GM12878 (cell line): ENCODE measurements around the gene PNMA1. TPM values are rescaled to one million over a fixed set of nuclear protein-coding genes. Genes with fewer than 3 reads are reported as not detected.

Experiments used
- BCLAF1 ChIP-seq: fragments of 450-650 bp; IDR thresholded peaks from 2 replicates; pipeline ENCODE4 v1.6.1; 2017; ENCODE audit warnings: antibody characterized with exemption, mild to moderate bottlenecking, moderate library complexity
- BMI1 ChIP-seq: fragments of 450-650 bp; IDR thresholded peaks from 2 replicates; pipeline ENCODE4 v1.6.1; 2016; ENCODE audit warnings: mild to moderate bottlenecking, moderate library complexity, borderline replicate concordance
- CBFB ChIP-seq: IDR thresholded peaks from 2 replicates; pipeline ENCODE4 v1.6.1; 2016; ENCODE audit warnings: antibody characterized with exemption, low read depth
- CTCF ChIP-seq, 3 experiments: IDR thresholded peaks in 2 of 3; conservative IDR thresholded peaks in 1 of 3; 2 replicates each; pipeline ENCODE4 v1.5.1; 2011; ENCODE audit warnings: low read depth in 3 of 3, low read length in 3 of 3, mild to moderate bottlenecking in 3 of 3, control low read depth in 2 of 3, moderate library complexity in 2 of 3, inconsistent platforms in 1 of 3, mixed read lengths in 1 of 3; ENCODE audit not compliant: control insufficient read depth in 2 of 3, insufficient read depth in 1 of 3; ENCODE audit errors: extremely low read depth in 1 of 3
- ELK1 ChIP-seq: IDR thresholded peaks from 2 replicates; pipeline ENCODE4 v1.6.1; 2012; ENCODE audit warnings: low read depth, low read length, improper control_type of control experiment
- FOXM1 ChIP-seq: IDR thresholded peaks from 2 replicates; pipeline ENCODE4 v1.6.1; 2012; ENCODE audit warnings: low read depth, mild to moderate bottlenecking, inconsistent platforms, low read length, moderate library complexity
- KAT2A ChIP-seq: conservative IDR thresholded peaks from 2 replicates; pipeline ENCODE4 v1.6.1; 2011; ENCODE audit warnings: low read depth, low read length; ENCODE audit not compliant: control insufficient read depth
- MTA2 ChIP-seq: fragments of 450-650 bp; IDR thresholded peaks from 2 replicates; pipeline ENCODE4 v1.6.1; 2016; ENCODE audit warnings: low read depth, mild to moderate bottlenecking, moderate library complexity
- RELB ChIP-seq: fragments of 450-650 bp; IDR thresholded peaks from 2 replicates; pipeline ENCODE4 v1.6.1; 2017; ENCODE audit warnings: low read depth, mild to moderate bottlenecking, moderate library complexity
- RFX5 ChIP-seq: IDR thresholded peaks from 2 replicates; pipeline ENCODE4 v1.6.1; 2011; ENCODE audit warnings: low read depth, low read length, improper control_type of control experiment
- RUNX3 ChIP-seq: IDR thresholded peaks from 2 replicates; pipeline ENCODE4 v1.6.1; 2012; ENCODE audit warnings: low read length, inconsistent platforms
- SMARCA5 ChIP-seq: fragments of 450-650 bp; IDR thresholded peaks from 2 replicates; pipeline ENCODE4 v1.6.1; 2017; ENCODE audit warnings: mild to moderate bottlenecking
- TCF3 ChIP-seq: IDR thresholded peaks from 2 replicates; pipeline ENCODE4 v1.6.1; 2012; ENCODE audit warnings: low read depth, mild to moderate bottlenecking, low read length, borderline replicate concordance; ENCODE audit not compliant: insufficient read depth
- ZZZ3 ChIP-seq: IDR thresholded peaks from 2 replicates; pipeline ENCODE4 v1.6.1; 2011; ENCODE audit warnings: low read depth; ENCODE audit not compliant: control insufficient read depth, insufficient read length
- polyA plus RNA-seq, 11 experiments: library from polyadenylated mRNA; depleted of rRNA in 4 of 11; unstranded in 6 of 11; stranded (reverse) in 5 of 11; fragments of >200 nt; fragmentation: Nextera tagmentation in 4 of 11; fragmentation: Illumina TruSeq in 1 of 11; extraction: Ambion mirVana in 4 of 11; extraction: Trizol in 1 of 11; gene quantifications; 1 replicate in 1 of 11; 2 replicates in 10 of 11; pipeline versions ENCODE4 v1.2.1 to v1.2.3, GENCODE V29; 2011 to 2016; ENCODE audit warnings: inconsistent platforms in 2 of 11, missing spikeins in 2 of 11, low read depth in 1 of 11
- total RNA-seq, 4 experiments: library from RNA; depleted of rRNA in 3 of 4; stranded (reverse); fragments of >200 nt in 3 of 4; fragmentation: Illumina TruSeq in 1 of 4; extraction: Trizol in 1 of 4; gene quantifications; 2 replicates each; pipeline versions ENCODE4 v1.2.1 to v1.2.3, GENCODE V29; 2013 to 2021
- TF ChIP-seq, protein P1 (sequence below): fragments of 450-650 bp; IDR thresholded peaks from 2 replicates; pipeline ENCODE4 v1.6.1; 2017; ENCODE audit warnings: borderline replicate concordance

PNMA1 gene
- total and polyA plus RNA-seq, 10 of the 15 experiments (the other 5 are each of a cell fraction or from before 2014, with no cell fraction given) = 1.8 to 39.3 (median 11.1) TPM

DNA sequence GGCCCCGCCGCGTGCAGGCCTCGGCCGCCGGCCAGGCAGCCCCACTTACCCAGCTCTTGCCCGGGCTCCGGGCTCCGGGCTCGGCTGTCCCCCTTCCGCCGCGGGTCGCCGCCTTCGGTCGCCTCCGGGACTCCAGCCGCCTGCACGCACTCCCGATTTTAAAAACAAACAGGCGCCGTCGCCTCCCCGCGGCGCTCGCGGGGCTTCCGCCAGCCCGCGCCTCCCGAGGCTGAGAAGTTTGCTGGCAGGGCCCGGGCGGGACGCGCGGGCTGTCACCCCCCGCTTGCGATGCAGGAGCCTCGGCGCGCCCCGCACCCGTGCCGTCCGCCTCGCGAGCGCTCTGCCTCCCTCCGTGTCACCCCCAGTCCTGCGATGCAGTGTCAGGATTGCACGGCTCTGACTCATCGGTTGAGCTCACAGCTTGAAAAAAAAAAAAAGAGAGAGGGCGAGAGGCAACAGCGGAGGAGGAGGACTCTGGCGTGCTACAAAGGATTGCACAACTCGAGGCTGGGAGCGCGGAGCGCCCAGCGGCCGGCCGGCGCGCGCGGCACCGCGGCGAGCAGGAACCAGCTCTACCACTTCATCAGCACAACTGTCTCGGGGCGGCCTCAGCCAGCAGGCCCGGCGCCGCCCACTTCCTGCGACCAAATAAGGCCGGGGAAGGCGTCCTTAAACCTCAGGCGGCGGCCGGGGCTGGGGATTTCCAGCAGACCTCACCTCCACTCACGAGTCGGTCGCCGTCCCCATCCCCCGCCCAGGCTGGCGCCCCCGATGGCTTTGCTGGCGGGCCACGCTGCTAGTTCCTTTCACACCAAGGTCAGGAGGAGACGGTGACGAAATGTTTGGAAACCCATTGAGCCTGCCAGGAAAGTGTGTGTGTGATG lies 45.8 kb upstream of the PNMA1 start (continued):
- TF ChIP-seq SMARCA5 (no peak), CBFB (peak; percentile 62; the same call in 1 of the 2 replicates), RUNX3 (no peak), BCLAF1 (no peak), ELK1 (peak; percentile 100), RELB (peak; percentile 98), TCF3 (peak; percentile 50; the same call in 1 of the 2 replicates), MTA2 (no peak; the same call in 1 of the 2 replicates), CTCF (IDR thresholded peaks at IDR 0.05 in 2 of 3, conservative IDR thresholded peaks at IDR 0.05 in 1 of 3; ENCODE audit: control insufficient read depth in 2 of 3, extremely low read depth in 1 of 3, insufficient read depth in 1 of 3, low read depth in 3 of 3, low read length in 3 of 3) (peak in 1 of 3 experiments; percentile 7; a peak in 1 of 6 replicates), RFX5 (0 out of 2 replicates have a peak, but pooled peaks have one; percentile 9), BMI1 (no peak), FOXM1 (no peak), KAT2A (no peak), ZZZ3 (no peak)
- TF ChIP-seq, protein P1, sequence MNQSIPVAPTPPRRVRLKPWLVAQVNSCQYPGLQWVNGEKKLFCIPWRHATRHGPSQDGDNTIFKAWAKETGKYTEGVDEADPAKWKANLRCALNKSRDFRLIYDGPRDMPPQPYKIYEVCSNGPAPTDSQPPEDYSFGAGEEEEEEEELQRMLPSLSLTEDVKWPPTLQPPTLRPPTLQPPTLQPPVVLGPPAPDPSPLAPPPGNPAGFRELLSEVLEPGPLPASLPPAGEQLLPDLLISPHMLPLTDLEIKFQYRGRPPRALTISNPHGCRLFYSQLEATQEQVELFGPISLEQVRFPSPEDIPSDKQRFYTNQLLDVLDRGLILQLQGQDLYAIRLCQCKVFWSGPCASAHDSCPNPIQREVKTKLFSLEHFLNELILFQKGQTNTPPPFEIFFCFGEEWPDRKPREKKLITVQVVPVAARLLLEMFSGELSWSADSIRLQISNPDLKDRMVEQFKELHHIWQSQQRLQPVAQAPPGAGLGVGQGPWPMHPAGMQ = no peak
